ENCODE results near the gene BPGM.

DNA sequence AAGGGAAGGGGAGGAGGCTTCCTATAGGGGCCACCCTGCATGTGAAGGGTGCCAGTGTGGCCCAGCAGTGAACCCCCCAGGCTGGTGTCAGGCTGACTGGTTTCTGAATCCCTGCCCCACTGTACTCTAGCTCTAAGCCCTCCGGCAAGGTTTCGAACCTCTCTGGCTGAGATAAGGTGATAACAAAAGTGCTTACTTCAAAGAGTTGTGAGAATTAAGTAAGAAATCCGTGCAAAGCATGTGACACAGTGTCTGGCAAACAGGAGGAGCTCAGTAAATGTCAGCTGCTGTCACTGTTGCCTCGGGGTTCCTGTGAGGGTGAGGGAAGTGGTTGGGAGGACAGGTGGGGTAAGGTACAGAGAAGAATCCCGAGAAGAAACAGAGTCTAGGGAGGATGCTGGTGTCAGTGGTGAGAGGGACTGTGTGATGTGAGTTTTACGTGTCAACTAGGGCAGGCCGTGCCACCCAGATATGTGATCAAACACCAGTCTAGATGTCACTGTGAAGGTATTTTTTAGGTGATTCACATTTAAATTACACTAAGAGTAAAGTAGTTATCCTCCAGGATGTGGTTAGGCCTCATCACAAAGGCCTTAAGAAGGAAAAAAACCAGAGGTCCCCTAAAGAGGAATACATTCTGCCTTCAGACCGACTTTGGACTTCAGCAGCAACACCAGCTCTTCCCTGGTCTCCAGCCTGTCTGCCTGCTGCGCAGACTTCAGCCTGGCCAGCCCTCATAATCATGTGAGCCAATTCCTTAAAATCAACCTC lies 64.4 kb downstream of the BPGM start:
- TF ChIP-seq, protein P1, sequence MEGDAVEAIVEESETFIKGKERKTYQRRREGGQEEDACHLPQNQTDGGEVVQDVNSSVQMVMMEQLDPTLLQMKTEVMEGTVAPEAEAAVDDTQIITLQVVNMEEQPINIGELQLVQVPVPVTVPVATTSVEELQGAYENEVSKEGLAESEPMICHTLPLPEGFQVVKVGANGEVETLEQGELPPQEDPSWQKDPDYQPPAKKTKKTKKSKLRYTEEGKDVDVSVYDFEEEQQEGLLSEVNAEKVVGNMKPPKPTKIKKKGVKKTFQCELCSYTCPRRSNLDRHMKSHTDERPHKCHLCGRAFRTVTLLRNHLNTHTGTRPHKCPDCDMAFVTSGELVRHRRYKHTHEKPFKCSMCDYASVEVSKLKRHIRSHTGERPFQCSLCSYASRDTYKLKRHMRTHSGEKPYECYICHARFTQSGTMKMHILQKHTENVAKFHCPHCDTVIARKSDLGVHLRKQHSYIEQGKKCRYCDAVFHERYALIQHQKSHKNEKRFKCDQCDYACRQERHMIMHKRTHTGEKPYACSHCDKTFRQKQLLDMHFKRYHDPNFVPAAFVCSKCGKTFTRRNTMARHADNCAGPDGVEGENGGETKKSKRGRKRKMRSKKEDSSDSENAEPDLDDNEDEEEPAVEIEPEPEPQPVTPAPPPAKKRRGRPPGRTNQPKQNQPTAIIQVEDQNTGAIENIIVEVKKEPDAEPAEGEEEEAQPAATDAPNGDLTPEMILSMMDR (IDR thresholded peaks at IDR 0.05; ENCODE audit: low read depth, low read length, poor library complexity, severe bottlenecking), result no peak
- TF ChIP-seq EZH2phosphoT487 (IDR thresholded peaks at IDR 0.05; ENCODE audit: borderline replicate concordance, low read length), result no peak
